VCaP (cell line): ENCODE results near the gene ARHGEF11.
"Not testable (repeated sequence)": the region's sequence is repeated elsewhere in the genome, so short reads cannot be mapped to it uniquely, and the experiment has no call there.

Source experiments
- H3K27ac ChIP-seq: fragments of 450-650 bp; 2 replicates; pipeline ENCODE4 v1.5.1; 2017
- CTCF ChIP-seq: fragments of 450-650 bp; conservative IDR thresholded peaks from 2 replicates; pipeline ENCODE4 v1.5.1; 2017; ENCODE audit warnings: mild to moderate bottlenecking, moderate library complexity

The ARHGEF11 gene

GRCh38 chr1:156927215-156928042, 118.1 kb downstream of the ARHGEF11 start:
- H3K27ac ChIP-seq: no peak overlapping the region; the same call in 1 of the 2 replicates

GRCh38 chr1:156926695-156927094, 118.8 kb downstream of the ARHGEF11 start:
- not testable (repeated sequence) for H3K27ac ChIP-seq

More at GRCh38 chr1:156927215-156928042, 118.1 kb downstream of the ARHGEF11 start:
- peak; percentile 93 for TF ChIP-seq CTCF

GRCh38 chr1:156926175-156926574, 119.4 kb downstream of the ARHGEF11 start:
- no peak for TF ChIP-seq CTCF
- no peak overlapping the region for H3K27ac ChIP-seq

- no peak overlapping the region for H3K27ac ChIP-seq
- no peak for TF ChIP-seq CTCF
Measured at GRCh38 chr1:156925154-156926010, 120.2 kb downstream of the ARHGEF11 start.

GRCh38 chr1:156924478-156925153, 120.9 kb downstream of the ARHGEF11 start:
- no peak for TF ChIP-seq CTCF
- no peak overlapping the region for H3K27ac ChIP-seq

GRCh38 chr1:156923670-156924477, 121.7 kb downstream of the ARHGEF11 start:
- no peak overlapping the region for H3K27ac ChIP-seq
- TF ChIP-seq CTCF: no peak

- TF ChIP-seq CTCF: no peak
- no peak overlapping the region for H3K27ac ChIP-seq
Measured at GRCh38 chr1:156922986-156923669, 122.4 kb downstream of the ARHGEF11 start.
